NCI-H187 (cell line): ENCODE data around the gene ZNF296.

Experiments
- DNase-seq, 2 experiments: peaks; one replicate each; lab custom pipeline; 2025; lab: John Stamatoyannopoulos, UW

ZNF296 gene

DNA sequence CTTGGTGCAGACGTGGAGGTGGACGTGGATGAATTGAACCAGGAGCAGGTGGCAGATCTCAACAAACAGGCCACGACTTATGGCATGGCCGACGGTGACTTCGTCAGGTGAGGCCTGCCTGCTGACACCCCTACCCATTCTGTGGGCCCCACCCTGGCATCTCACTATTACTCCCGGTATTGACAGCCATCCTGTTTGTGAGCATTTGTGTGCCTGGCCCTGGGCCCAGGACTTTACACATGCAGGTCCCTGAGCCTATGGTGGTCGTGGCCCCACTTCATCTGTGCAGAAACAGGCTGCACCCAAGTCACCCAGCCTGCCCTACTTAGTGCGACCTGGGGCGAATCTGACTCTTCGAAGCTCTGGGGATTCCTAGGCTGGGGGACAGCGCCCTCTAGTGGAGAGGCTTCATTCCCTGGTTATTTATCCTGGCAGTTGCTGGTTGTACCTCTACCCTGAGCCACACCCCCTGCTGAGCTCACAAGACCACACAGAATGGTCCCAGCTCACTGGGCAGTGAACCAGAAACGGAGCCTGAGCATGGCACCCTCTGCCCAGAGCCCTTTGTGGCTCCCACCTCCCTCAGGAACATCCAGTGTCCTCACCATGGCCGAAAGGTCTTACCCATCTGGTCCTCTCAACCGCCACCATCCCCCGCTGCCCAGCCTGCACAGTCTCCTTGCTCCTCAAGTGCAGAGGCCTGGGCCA, 16.9 kb downstream of the ZNF296 start:
- DNase-seq = peak; percentile 33 to 44

GRCh38 chr19:45058622-45059159, 17.6 kb downstream of the ZNF296 start:
- no peak for DNase-seq

DNA sequence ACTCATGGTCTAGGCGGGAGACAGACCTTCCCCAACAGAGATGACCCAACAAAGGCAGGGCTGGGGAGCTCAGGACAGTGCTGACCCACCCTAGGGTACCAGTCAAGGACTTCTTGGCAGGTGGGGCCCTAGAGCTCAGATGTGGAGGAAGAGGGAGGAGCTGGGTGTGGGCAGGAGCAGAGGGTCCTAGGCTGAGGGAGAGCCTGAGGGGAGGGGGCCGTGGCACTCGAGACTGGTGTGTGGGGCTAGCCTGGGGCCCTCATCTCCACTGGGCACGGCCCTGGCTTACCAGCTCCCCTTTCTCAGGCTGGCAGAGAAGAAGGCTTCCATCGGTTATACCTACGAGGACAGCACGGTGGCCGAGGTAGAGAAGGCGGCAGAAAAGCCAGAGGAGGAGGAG, 18.8 kb downstream of the ZNF296 start:
- DNase-seq = no peak

DNA sequence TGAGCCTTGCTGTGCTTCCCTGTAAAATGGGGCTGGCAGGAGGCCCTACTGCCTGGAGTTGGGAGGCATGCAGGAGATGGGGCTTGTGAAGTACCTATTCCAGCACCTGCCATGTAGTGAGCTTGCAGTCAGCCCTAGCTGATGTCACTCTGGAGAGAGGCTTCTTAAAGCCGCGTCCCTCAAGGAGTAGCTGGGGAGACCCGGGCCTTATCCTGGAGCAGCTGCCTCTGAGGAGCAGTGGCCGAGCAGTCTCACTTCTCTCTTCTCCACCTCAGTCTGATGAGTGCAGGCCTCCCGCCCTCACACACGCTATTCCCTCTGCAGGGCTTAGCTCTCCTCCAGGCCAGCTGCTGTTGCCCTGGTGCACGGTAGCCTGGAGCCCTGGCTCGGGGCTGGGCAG, 19.4 kb downstream of the ZNF296 start:
- DNase-seq = no peak

GRCh38 chr19:45051929-45052579, 24.2 kb downstream of the ZNF296 start:
- DNase-seq = no peak

DNA sequence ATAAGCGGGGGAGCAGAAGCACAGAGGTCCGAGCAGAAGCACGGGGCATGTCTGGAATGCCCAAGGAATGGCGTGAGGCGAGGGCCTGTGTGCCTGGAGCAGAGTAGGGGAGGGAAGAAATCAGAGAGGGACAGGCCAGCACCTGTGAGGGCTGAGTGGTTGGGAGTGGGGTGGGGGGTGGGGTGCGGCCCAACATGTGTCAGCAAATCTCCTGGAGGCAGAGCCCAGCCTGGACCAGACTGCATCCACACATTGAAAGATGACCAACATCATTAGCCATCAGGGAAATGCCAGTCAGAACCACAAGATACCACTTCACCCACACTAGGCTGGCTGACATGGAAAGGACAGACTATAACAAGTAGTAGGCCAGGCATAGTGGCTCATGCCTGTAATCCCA, 26.2 kb downstream of the ZNF296 start:
- no peak for DNase-seq

- DNase-seq = no peak
Observed at GRCh38 chr19:45049073-45049736, 27.1 kb downstream of the ZNF296 start.

- DNase-seq = no peak
Observed at GRCh38 chr19:45047188-45047797, 29.0 kb downstream of the ZNF296 start.

DNA sequence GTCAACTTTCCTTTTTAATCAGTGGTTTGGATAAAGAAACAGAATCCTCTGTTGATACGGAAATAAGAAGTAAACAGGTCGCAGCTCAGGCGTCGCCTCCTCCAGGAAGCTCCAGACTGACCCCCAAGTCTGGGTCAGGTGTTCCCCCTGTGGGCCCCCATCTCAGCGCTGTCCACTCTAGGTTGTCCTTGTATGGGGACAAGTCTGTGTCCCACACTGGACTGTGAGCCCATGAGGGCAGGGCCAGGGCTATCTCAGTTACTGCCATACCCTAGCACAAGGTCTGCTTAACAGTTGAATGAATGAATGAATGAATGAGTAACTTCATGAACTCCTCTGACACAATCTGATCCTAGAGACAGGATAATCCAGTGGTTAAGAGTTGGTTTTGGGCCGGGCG, 29.9 kb downstream of the ZNF296 start:
- no peak for DNase-seq

- DNase-seq = no peak
Observed at GRCh38 chr19:45045671-45046353, 30.5 kb downstream of the ZNF296 start.

DNA sequence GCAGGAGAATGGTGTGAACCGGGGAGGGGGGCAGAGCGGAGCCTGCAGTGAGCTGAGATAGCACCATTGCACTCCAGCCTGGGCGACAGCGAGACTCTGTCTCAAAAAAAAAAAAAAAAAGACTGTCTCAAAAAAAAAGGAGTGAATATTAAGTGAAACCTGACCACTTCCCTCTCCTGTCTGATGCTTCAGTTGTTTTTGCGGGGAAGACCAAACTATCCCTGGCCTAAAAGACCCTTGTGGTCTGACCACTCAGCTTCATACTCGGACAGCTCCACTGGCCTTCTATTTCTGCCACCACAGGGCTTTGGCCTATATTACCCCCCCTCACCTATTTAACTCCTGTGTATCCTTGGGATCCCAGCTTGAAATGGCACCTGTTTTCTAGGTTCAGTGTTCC, 35.2 kb downstream of the ZNF296 start:
- DNase-seq = no peak

GRCh38 chr19:45040059-45040771, 36.1 kb downstream of the ZNF296 start:
- no peak for DNase-seq

- peak; percentile 81 to 86 for DNase-seq
Observed at GRCh38 chr19:45038931-45039893, 37.1 kb downstream of the ZNF296 start, which contains the start of gene CLASRP. Gene CLASRP (plus strand): TSS chr19:45039045. CDS start chr19:45040213, 1,168 bp downstream.

GRCh38 chr19:45037393-45038169, 38.7 kb downstream of the ZNF296 start:
- no peak for DNase-seq

DNA sequence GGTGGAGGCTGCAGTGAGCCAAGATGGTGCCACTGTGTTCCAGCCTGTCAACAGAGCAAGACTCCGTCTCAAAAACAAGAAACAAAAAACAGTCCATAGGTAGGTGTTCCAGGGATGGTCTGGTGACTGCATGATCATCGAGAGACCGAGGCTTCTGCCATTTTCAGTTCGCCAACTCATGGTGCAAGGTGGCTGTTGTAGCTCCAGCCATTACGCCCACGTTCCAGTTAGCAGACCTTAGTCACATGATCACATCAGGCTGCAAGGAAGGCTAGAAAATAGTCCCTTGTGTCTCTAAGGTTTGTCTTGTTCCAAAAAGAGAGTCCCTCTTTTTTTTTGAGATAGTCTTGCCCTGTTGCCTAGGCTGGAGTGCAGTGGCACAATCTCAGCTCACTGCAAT, 40.5 kb downstream of the ZNF296 start:
- DNase-seq = no peak

DNA sequence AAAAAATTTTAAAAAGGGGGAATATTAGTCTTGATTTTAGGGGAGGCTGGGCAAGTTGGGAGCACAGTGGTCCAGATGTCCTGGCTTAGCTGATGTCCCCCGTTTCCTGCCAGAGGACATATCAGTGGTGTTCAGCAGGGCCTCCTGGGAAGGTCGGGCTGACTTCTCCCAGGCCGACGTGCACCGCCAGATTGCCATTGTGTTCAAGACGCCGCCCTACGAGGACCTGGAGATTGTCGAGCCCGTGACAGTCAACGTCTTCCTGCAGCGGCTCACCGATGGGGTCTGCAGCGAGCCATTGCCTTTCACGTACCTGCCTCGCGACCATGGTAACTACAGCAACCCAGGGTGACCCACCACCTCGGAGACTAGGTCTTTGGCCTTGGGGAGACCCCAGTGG, 43.9 kb downstream of the ZNF296 start:
- no peak for DNase-seq

- no peak for DNase-seq
Observed at GRCh38 chr19:45030825-45031224, 45.5 kb downstream of the ZNF296 start.

DNA sequence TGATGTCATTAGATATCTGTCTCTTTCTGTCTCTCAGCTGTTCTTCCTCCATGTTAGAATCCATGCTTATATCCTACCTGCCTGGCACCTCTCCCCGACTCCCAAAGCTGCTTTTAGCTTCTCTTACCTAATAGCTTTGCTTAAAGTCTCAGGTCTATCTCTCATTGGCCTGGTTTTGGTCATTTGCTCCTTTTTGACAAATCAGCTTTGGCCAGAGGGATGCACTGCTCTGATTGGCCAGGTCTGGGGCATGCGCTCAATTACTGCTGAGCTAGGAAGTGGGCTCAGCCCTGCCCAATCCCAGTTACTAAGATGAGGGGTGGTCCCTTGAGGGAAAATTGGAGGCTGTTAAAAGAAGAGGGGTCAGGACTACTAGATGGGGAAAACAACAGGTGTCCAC, 48.9 kb downstream of the ZNF296 start:
- no peak for DNase-seq

DNA sequence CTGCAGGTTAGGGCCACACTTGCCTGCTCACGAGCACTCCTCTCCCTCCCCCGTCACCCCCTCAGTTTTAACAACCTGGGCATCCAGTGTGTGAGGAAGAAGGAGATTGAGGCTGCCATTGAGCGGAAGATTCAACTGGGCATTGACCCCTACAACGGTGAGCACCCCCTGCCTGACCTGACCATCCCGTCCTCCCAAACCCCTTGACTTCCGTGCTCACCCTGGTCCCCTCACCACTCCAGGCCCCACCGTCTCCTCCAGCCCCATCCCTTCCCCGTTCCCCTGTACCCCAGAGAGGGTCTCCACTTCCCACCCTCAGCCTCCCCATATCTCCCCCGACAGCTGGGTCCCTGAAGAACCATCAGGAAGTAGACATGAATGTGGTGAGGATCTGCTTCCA, 51.0 kb downstream of the ZNF296 start:
- no peak for DNase-seq
